H1 (cell line): ENCODE data around the gene ZFP36L2. TPM values are rescaled to one million over a fixed set of nuclear protein-coding genes. Genes with fewer than 3 reads are reported as not detected.

ENCODE experiments used
- CTCF ChIA-PET: fragments of 300-600 bp; sonication (Branson Sonifier 250); formaldehyde crosslinking; loops from one replicate; lab custom pipeline; 2021; ENCODE audit not compliant: partially characterized antibody; lab: Charles Lee
- POLR2A ChIA-PET: fragments of 300-600 bp; sonication (Branson Sonifier 250); formaldehyde crosslinking; loops from one replicate; lab custom pipeline; 2021; ENCODE audit warnings: inconsistent platforms; ENCODE audit not compliant: partially characterized antibody; lab: Charles Lee
- DNase-seq, 2 experiments: peaks; one replicate each; pipeline versions ENCODE4 v3.0.0 to v3.0.0-alpha.2; 2010 to 2022; ENCODE audit warnings: low spot score in 2 of 2, low read depth in 1 of 2, mixed read lengths in 1 of 2
- FAIRE-seq: peaks from 2 replicates; lab custom pipeline; 2011; peaks lifted over from hg19 to GRCh38; lab: Jason Lieb, UNC
- H2AFZ ChIP-seq: 2 replicates; pipeline ENCODE4 v1.8.1; 2012; ENCODE audit warnings: low read length, inconsistent platforms
- H2AK5ac ChIP-seq: 2 replicates; pipeline ENCODE4 v1.6.1; 2013; ENCODE audit warnings: low read depth, low read length
- H2BK120ac ChIP-seq: replicated peaks from 2 replicates; pipeline ENCODE3; 2013; ENCODE audit warnings: low read depth, low read length, inconsistent platforms
- H2BK12ac ChIP-seq: 2 replicates; pipeline ENCODE4 v1.6.1; 2013; ENCODE audit warnings: low read depth, low read length
- H2BK15ac ChIP-seq: 2 replicates; pipeline ENCODE4 v1.6.1; 2013; ENCODE audit warnings: low read length
- H2BK20ac ChIP-seq: 2 replicates; pipeline ENCODE4 v1.6.1; 2013; ENCODE audit warnings: low read length
- H2BK5ac ChIP-seq: 2 replicates; pipeline ENCODE4 v1.6.1; 2013; ENCODE audit warnings: low read depth, low read length
- H3K14ac ChIP-seq: 2 replicates; pipeline ENCODE4 v1.6.1; 2013; ENCODE audit warnings: inconsistent platforms; ENCODE audit not compliant: insufficient read length
- H3K18ac ChIP-seq: 2 replicates; pipeline ENCODE4 v1.6.1; 2013; ENCODE audit warnings: low read length; ENCODE audit errors: extremely low read depth
- H3K23ac ChIP-seq: 2 replicates; pipeline ENCODE4 v1.6.1; 2013; ENCODE audit warnings: inconsistent platforms; ENCODE audit not compliant: insufficient read length
- H3K23me2 ChIP-seq: 2 replicates; pipeline ENCODE4 v1.6.1; 2013; ENCODE audit warnings: low read depth, low read length
- H3K27ac ChIP-seq: 2 replicates; pipeline ENCODE4 v1.6.1; 2011; ENCODE audit warnings: low read depth, low read length, inconsistent platforms
- H3K27me3 ChIP-seq, 4 experiments: replicated peaks in 1 of 4; 1 replicate in 1 of 4; 2 replicates in 3 of 4; pipeline versions ENCODE4 v1.6.1 to v1.8.1; 2011 to 2013; ENCODE audit warnings: low read length in 3 of 4, mild to moderate bottlenecking in 3 of 4, inconsistent platforms in 2 of 4, mixed read lengths in 2 of 4, moderate library complexity in 1 of 4; ENCODE audit not compliant: control insufficient read depth in 3 of 4, insufficient read depth in 3 of 4; ENCODE audit errors: extremely low read depth in 1 of 4
- H3K36me3 ChIP-seq, 4 experiments: 2 replicates each; pipeline versions ENCODE4 v1.6.1 to v1.8.1; 2011 to 2013; ENCODE audit warnings: mild to moderate bottlenecking in 4 of 4, low read length in 3 of 4, moderate library complexity in 2 of 4, control low read depth in 1 of 4, inconsistent platforms in 1 of 4; ENCODE audit not compliant: insufficient read depth in 4 of 4, control insufficient read depth in 2 of 4
- H3K4ac ChIP-seq: replicated peaks from 2 replicates; pipeline ENCODE3; 2013; ENCODE audit warnings: low read length, low read depth, mixed read lengths, inconsistent platforms; ENCODE audit not compliant: insufficient read length
- H3K4me1 ChIP-seq, 4 experiments: replicated peaks in 1 of 4; 1 replicate in 1 of 4; 2 replicates in 3 of 4; pipeline versions ENCODE4 v1.6.1 to v1.8.1; 2011 to 2013; ENCODE audit warnings: low read length in 3 of 4, inconsistent platforms in 2 of 4, mixed read lengths in 1 of 4; ENCODE audit not compliant: insufficient read depth in 4 of 4, control insufficient read depth in 3 of 4
- H3K4me2 ChIP-seq, 2 experiments: 2 replicates each; pipeline versions ENCODE4 v1.6.1 to v1.8.1; 2011 to 2013; ENCODE audit warnings: low read depth in 2 of 2, low read length in 2 of 2, control low read depth in 1 of 2, inconsistent platforms in 1 of 2, mild to moderate bottlenecking in 1 of 2; ENCODE audit not compliant: insufficient read depth in 1 of 2
- H3K4me3 ChIP-seq, 4 experiments: fragments of 200-600, 300-600 bp in 1 of 4; sonication (generic), shearing (Covaris generic), sonication (Bioruptor Twin) in 1 of 4; 2 replicates each; pipeline versions ENCODE4 v1.5.1 to v1.8.1; 2011 to 2016; ENCODE audit warnings: low read length in 4 of 4, low read depth in 3 of 4, control low read depth in 2 of 4, inconsistent platforms in 2 of 4, mild to moderate bottlenecking in 2 of 4, mixed read lengths in 1 of 4, moderate library complexity in 1 of 4; ENCODE audit not compliant: insufficient read depth in 2 of 4; ENCODE audit errors: extremely low read depth in 1 of 4
- H3K56ac ChIP-seq: replicated peaks from 2 replicates; pipeline ENCODE3; 2013; ENCODE audit warnings: low read depth, mild to moderate bottlenecking, mixed read lengths, low read length, inconsistent platforms; ENCODE audit not compliant: insufficient read length
- H3K79me1 ChIP-seq: 2 replicates; pipeline ENCODE4 v1.6.1; 2013; ENCODE audit warnings: low read depth, low read length, control low read depth
- H3K79me2 ChIP-seq, 2 experiments: 2 replicates each; pipeline versions ENCODE4 v1.6.1 to v1.8.1; 2012 to 2013; ENCODE audit warnings: low read length in 2 of 2, mild to moderate bottlenecking in 2 of 2, inconsistent platforms in 1 of 2; ENCODE audit not compliant: insufficient read depth in 2 of 2, control insufficient read depth in 1 of 2
- H3K9ac ChIP-seq, 4 experiments: replicated peaks in 1 of 4; 1 replicate in 1 of 4; 2 replicates in 3 of 4; pipeline versions ENCODE4 v1.6.1 to v1.8.1; 2011 to 2013; ENCODE audit warnings: low read depth in 3 of 4, low read length in 3 of 4, control low read depth in 2 of 4, mild to moderate bottlenecking in 2 of 4, moderate library complexity in 2 of 4, inconsistent platforms in 1 of 4; ENCODE audit errors: extremely low read depth in 1 of 4
- H3K9me3 ChIP-seq, 2 experiments: 2 replicates each; pipeline versions ENCODE4 v1.6.1 to v1.8.1; 2012 to 2013; ENCODE audit warnings: mild to moderate bottlenecking in 2 of 2, moderate library complexity in 2 of 2, control low read depth in 1 of 2, inconsistent platforms in 1 of 2, low read depth in 1 of 2, low read length in 1 of 2, mixed read lengths in 1 of 2; ENCODE audit not compliant: insufficient read depth in 2 of 2
- H4K20me1 ChIP-seq, 2 experiments: replicated peaks in 1 of 2; 2 replicates each; pipeline versions ENCODE3 to v1.8.1; 2011 to 2013; ENCODE audit warnings: inconsistent platforms in 2 of 2, low read length in 2 of 2, mild to moderate bottlenecking in 1 of 2; ENCODE audit not compliant: insufficient read depth in 2 of 2, control insufficient read depth in 1 of 2
- H4K5ac ChIP-seq: 2 replicates; pipeline ENCODE4 v1.6.1; 2013; ENCODE audit warnings: low read length, low read depth, mixed read lengths, inconsistent platforms; ENCODE audit not compliant: insufficient read length
- H4K8ac ChIP-seq: 2 replicates; pipeline ENCODE4 v1.8.0; 2013; ENCODE audit warnings: mild to moderate bottlenecking, moderate library complexity, low read length, inconsistent platforms; ENCODE audit not compliant: insufficient read depth; ENCODE audit errors: extremely low read depth
- H4K91ac ChIP-seq: replicated peaks from 2 replicates; pipeline ENCODE3; 2013; ENCODE audit warnings: low read length, mixed read lengths, inconsistent platforms; ENCODE audit not compliant: insufficient read length
- GTF2F1 ChIP-seq: IDR thresholded peaks from 2 replicates; pipeline ENCODE4 v1.6.1; 2012; ENCODE audit warnings: low read depth, low read length, improper control_type of control experiment, borderline replicate concordance
- POU5F1 ChIP-seq: IDR thresholded peaks from 2 replicates; pipeline ENCODE4 v1.6.1; 2011; ENCODE audit warnings: low read depth, mild to moderate bottlenecking, low read length, moderate library complexity
- WGBS, 2 experiments: shearing (Covaris generic) in 1 of 2; methylation state at CpG; one replicate each; pipeline versions ENCODE4 v1.1.6 to v1.1.7; 2013 to 2015; ENCODE audit warnings: low lambda C conversion rate in 2 of 2, mixed read lengths in 2 of 2, inconsistent platforms in 1 of 2, low coverage in 1 of 2, missing lambda C conversion rate in 1 of 2; ENCODE audit not compliant: insufficient replicate concordance in 2 of 2, insufficient coverage in 1 of 2, insufficient read length in 1 of 2; ENCODE audit errors: extremely low coverage in 1 of 2, missing lambda C conversion rate in 1 of 2; 5-methylcytosine and 5-hydroxymethylcytosine counted together
- polyA plus RNA-seq, 7 experiments: library from polyadenylated mRNA; depleted of rRNA in 3 of 7; stranded (reverse) in 5 of 7; unstranded in 2 of 7; fragments of >200 nt in 5 of 7; fragments of 200-250 nt in 2 of 7; gene quantifications; 1 replicate in 5 of 7; 2 replicates in 1 of 7; 4 replicates in 1 of 7; pipeline versions ENCODE4 v1.2.1 to v1.2.3, GENCODE V29; 2011 to 2013; ENCODE audit warnings: missing spikeins in 2 of 7, mixed read lengths in 2 of 7
- total RNA-seq: library from RNA; stranded (reverse); fragmentation: NEBNext Ultra II Directional; extraction: Animal tissue kit (Norgen Biotek cat#: 25700); gene quantifications from 2 replicates; pipeline ENCODE4 v1.2.1, GENCODE V29; 2021

Gene ZFP36L2
- total and polyA plus RNA-seq, 2 of the 8 experiments (the other 6 are each of a cell fraction or from before 2014, with no cell fraction given), result 13.4 to 102 TPM

DNA sequence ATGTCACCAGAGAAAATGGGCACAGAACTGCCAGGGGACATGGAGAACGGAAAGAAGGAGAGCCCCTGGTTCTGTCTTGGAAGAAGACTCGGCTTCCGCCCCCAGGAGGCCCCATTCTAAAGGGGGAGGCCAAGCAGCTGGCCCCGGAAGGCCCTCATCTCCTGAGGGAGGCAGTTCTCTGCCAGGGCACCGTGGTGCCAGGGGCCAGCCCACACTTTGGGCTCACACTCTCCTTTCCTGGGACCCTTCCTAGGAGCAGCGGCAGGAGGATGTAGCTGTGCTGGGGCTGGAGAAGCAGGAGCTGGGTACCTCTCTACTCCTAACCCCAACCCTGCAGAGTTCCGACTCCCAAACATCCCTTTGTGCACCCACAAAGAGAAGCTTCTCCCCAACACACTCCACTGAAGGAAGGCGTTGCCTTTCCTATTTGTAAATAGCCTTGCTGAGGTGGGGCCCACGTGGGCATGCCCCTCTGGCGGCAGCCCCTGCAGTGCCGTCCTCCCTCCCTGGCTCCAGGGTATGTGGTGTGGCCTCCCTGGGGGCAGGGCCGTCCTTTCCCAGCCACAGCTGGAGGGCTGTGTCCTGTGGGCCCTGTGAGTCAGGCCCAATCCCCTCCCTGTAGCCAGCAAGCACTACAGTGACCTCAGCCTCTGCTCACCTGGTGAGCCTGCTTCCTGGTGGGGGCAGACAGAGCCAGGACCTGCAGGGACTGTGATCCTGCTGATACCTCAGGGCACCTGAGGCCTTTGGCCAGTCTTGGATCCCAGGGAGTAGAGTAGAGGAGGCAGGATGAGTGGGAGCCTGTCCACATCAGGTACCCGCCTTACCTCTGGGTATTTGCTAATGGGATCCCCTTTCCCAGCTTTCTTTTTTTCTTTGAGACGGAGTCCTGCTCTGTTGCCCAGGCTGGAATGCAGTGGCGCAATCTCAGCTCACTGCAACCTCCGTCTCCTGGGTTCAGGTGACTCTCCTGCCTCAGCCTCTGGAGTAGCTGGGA is 26.6 kb downstream of the ZFP36L2 start:
- Histone ChIP-seq H3K4ac (no peak overlapping the region), H3K36me3 (no peaks in the 10 kb centered on the region), H3K27ac (no peak overlapping the region), H2AK5ac (no peak overlapping the region), H4K8ac (peak overlapping the region; percentile 7; the same call in 1 of the 2 replicates), H3K4me2 (no peak overlapping the region; a peak in 1 of 4 replicates), H3K4me1 (peaks cover 4 to 9% (median 7%) of the 10 kb centered on the region in 4 experiments), H2BK15ac (peak overlapping the region; percentile 100; the same call in 1 of the 2 replicates), H2BK5ac (peak overlapping the region; percentile 85; the same call in 1 of the 2 replicates), H3K23ac (no peak overlapping the region), H2BK12ac (peak overlapping the region; percentile 86; the same call in 1 of the 2 replicates), H3K9ac (no peak overlapping the region; a peak in 1 of 7 replicates), H3K79me2 (no peaks in the 10 kb centered on the region), H3K23me2 (no peaks in the 10 kb centered on the region; the same call in 1 of the 2 replicates), H3K56ac (no peak overlapping the region), H4K20me1 (no peaks in the 10 kb centered on the region), H2BK20ac (peak overlapping the region; percentile 72), H4K91ac (peak overlapping the region; percentile 58), H3K27me3 (no peaks in the 10 kb centered on the region), H2BK120ac (no peak overlapping the region), H3K18ac (peak overlapping the region; percentile 87), H3K79me1 (no peaks in the 10 kb centered on the region), H3K9me3 (no peaks in the 10 kb centered on the region), H3K14ac (no peak overlapping the region), H3K4me3 (no peak overlapping the region), H2AFZ (no peak overlapping the region), H4K5ac (no peak overlapping the region)
- ChIA-PET CTCF (interaction anchor here (0.6 to 2.5 kb wide), 8 partner anchors 8 to 369 kb away, joined by 3 to 11 read pairs (median 4); no protein-coding TSS in a partner anchor), POLR2A (interaction anchor here (1.1 to 1.3 kb wide), 2 partner anchors 18 to 27 kb away, joined by 4 to 5 read pairs; partner anchors contain the start of gene ZFP36L2)
- 80% methylated on average over 16 of the region's 16 CpGs; no CpG with 5 or more reads in 1 of the 2 experiments for WGBS, 2 experiments
- DNase-seq, result no peak
- FAIRE-seq, result no peak
- TF ChIP-seq GTF2F1 (no peak), POU5F1 (no peak)
